HepG2 (cell line): ENCODE results near the gene PARP14. TPM values are rescaled to one million over a fixed set of nuclear protein-coding genes. Genes with fewer than 3 reads are reported as not detected.
A peak's percentile ranks its signal among the peaks of the same experiment; 100 is the strongest.

Source experiments
- ATAC-seq: fragments of 200-7000 bp; cut with Tn5 transposase; 3 replicates; pipeline ENCODE4 v1.9.1; 2020; ENCODE audit warnings: mild to moderate bottlenecking, moderate library complexity
- BruUV-seq: library from RNA; stranded (reverse); fragments of 400-500 nt; replicated peaks from 2 replicates; lab custom pipeline; 2021; lab: Mats Ljungman, UMichigan
- CTCF ChIA-PET: fragments of 300-600 bp; formaldehyde crosslinking; extraction: SDS; loops from one replicate; lab custom pipeline; 2021; ENCODE audit warnings: low total read pairs, inconsistent platforms, low intra/inter-chr PET ratio; lab: Yijun Ruan, JAX
- POLR2A ChIA-PET: fragments of 350-600 bp; sonication (Branson Sonifier 250); formaldehyde crosslinking; loops from one replicate; lab custom pipeline; 2020; ENCODE audit warnings: antibody characterized with exemption, inconsistent platforms; lab: Yijun Ruan, JAX
- DNase-seq: peaks from one replicate; pipeline ENCODE4 v3.0.0-alpha.2; 2015; ENCODE audit warnings: low spot score
- FAIRE-seq: peaks from 3 replicates; lab custom pipeline; 2011; peaks lifted over from hg19 to GRCh38; lab: Jason Lieb, UNC
- H2AFZ ChIP-seq: one replicate; pipeline ENCODE4 v1.6.1; 2011; ENCODE audit warnings: low read length, inconsistent platforms
- H3K27ac ChIP-seq: fragments of 300-600 bp; 3 replicates; pipeline ENCODE4 v1.8.0; 2011; ENCODE audit warnings: mixed run types, mild to moderate bottlenecking, mixed read lengths, low read length, inconsistent platforms; ENCODE audit not compliant: insufficient read depth; ENCODE audit errors: extremely low read length
- H3K27me3 ChIP-seq, 2 experiments: fragments of 200-600 bp in 1 of 2; 2 replicates in 1 of 2; 3 replicates in 1 of 2; pipeline versions ENCODE4 v1.6.0 to v1.8.0; 2011; ENCODE audit warnings: low read length in 2 of 2, mild to moderate bottlenecking in 2 of 2, moderate library complexity in 2 of 2, inconsistent platforms in 1 of 2; ENCODE audit not compliant: insufficient read depth in 2 of 2, control insufficient read depth in 1 of 2
- H3K36me3 ChIP-seq, 2 experiments: fragments of 200-600 bp in 1 of 2; replicated peaks in 1 of 2; 2 replicates in 1 of 2; 3 replicates in 1 of 2; pipeline versions ENCODE4 v1.5.1 to v1.8.0; 2011; ENCODE audit warnings: low read length in 2 of 2, inconsistent platforms in 1 of 2; ENCODE audit not compliant: insufficient read depth in 2 of 2, control insufficient read depth in 1 of 2
- H3K4me1 ChIP-seq: 2 replicates; pipeline ENCODE4 v1.5.1; 2012; ENCODE audit warnings: low read length, inconsistent platforms; ENCODE audit not compliant: insufficient read depth
- H3K4me2 ChIP-seq: 2 replicates; pipeline ENCODE4 v1.6.0; 2011; ENCODE audit warnings: low read depth, low read length, inconsistent platforms
- H3K4me3 ChIP-seq, 3 experiments: fragments of 200-600 bp in 1 of 3; sonication (generic), shearing (Covaris generic) in 1 of 3; replicated peaks in 1 of 3; 2 replicates each; pipeline ENCODE4 v1.5.1; 2011 to 2016; ENCODE audit warnings: low read length in 3 of 3, inconsistent platforms in 2 of 3, low read depth in 2 of 3, mild to moderate bottlenecking in 2 of 3, control low read depth in 1 of 3, mixed read lengths in 1 of 3; ENCODE audit not compliant: insufficient read depth in 1 of 3
- H3K79me2 ChIP-seq: one replicate; pipeline ENCODE4 v1.6.1; 2011; ENCODE audit warnings: low read length, inconsistent platforms; ENCODE audit not compliant: insufficient read depth
- H3K9ac ChIP-seq: 2 replicates; pipeline ENCODE4 v1.6.0; 2011; ENCODE audit warnings: mild to moderate bottlenecking, low read depth, low read length, inconsistent platforms; ENCODE audit not compliant: insufficient read depth
- H3K9me3 ChIP-seq: 2 replicates; pipeline ENCODE4 v1.5.1; 2012; ENCODE audit warnings: mild to moderate bottlenecking, low read length
- H4K20me1 ChIP-seq: 2 replicates; pipeline ENCODE4 v1.6.0; 2011; ENCODE audit warnings: inconsistent platforms, mild to moderate bottlenecking, low read length, moderate library complexity; ENCODE audit not compliant: insufficient read depth
- BRCA1 ChIP-seq: sonication (generic); formaldehyde crosslinking; IDR thresholded peaks from 2 replicates; pipeline ENCODE4 v1.4.0; 2020; ENCODE audit warnings: missing genetic modification reagents
- FIP1L1 ChIP-seq: fragments of 200-400 bp; formaldehyde crosslinking; IDR thresholded peaks from 2 replicates; pipeline ENCODE4 v1.6.1; 2018; ENCODE audit warnings: low read depth, mild to moderate bottlenecking, low read length, moderate library complexity, borderline replicate concordance; ENCODE audit not compliant: insufficient read depth
- GATAD1 ChIP-seq: IDR thresholded peaks from 2 replicates; pipeline ENCODE4 v1.6.1; 2016; ENCODE audit warnings: missing genetic modification reagents, missing compliant biosample characterization
- HOXA5 ChIP-seq: sonication (generic); formaldehyde crosslinking; IDR thresholded peaks from 2 replicates; pipeline ENCODE4 v1.4.0; 2020; ENCODE audit warnings: missing genetic modification reagents
- PRPF4 ChIP-seq: fragments of 200-400 bp; formaldehyde crosslinking; IDR thresholded peaks from 2 replicates; pipeline ENCODE4 v1.6.1; 2016; ENCODE audit warnings: low read length, low read depth; ENCODE audit not compliant: poor library complexity, severe bottlenecking
- SRSF9 ChIP-seq: fragments of 200-400 bp; formaldehyde crosslinking; IDR thresholded peaks from 2 replicates; pipeline ENCODE4 v1.6.1; 2018; ENCODE audit warnings: borderline replicate concordance, mild to moderate bottlenecking, low read depth, low read length; ENCODE audit not compliant: insufficient read depth, poor library complexity, severe bottlenecking
- SUZ12 ChIP-seq: fragments of 150-350 bp; IDR thresholded peaks from 2 replicates; pipeline ENCODE4 v1.6.1; 2014; ENCODE audit warnings: low read depth, low read length
- YY1 ChIP-seq: IDR thresholded peaks from 2 replicates; pipeline ENCODE4 v1.6.1; 2011; ENCODE audit warnings: low read length, low read depth, moderate library complexity, mild to moderate bottlenecking; ENCODE audit not compliant: insufficient read depth, insufficient replicate concordance
- ZNF567 ChIP-seq: sonication (generic); formaldehyde crosslinking; IDR thresholded peaks from 2 replicates; pipeline ENCODE4 v1.8.1; 2023; ENCODE audit warnings: mild to moderate bottlenecking, missing genetic modification reagents, borderline replicate concordance
- ZNF879 ChIP-seq: sonication (generic); formaldehyde crosslinking; IDR thresholded peaks from 2 replicates; pipeline ENCODE4 v1.8.1; 2023; ENCODE audit warnings: missing genetic modification reagents
- WGBS: methylation state at CpG from one replicate; pipeline ENCODE4 v1.1.6; 2017; ENCODE audit warnings: low lambda C conversion rate; 5-methylcytosine and 5-hydroxymethylcytosine counted together
- in situ Hi-C: cut with HindIII; loops from 2 replicates; pipeline ENCODE4 v1.10.0; 2017; ENCODE audit warnings: low pct_unique_long_range_greater_than_20kb; ENCODE audit not compliant: extremely low pct_ligation_motif_present
- intact Hi-C: fragments of 100-400 bp; cut with micrococcal nuclease; formaldehyde crosslinking; loops from one replicate; pipeline ENCODE4 v1.10.0; 2022; ENCODE audit not compliant: unreplicated experiment
- polyA plus RNA-seq, 8 experiments: library from polyadenylated mRNA; depleted of rRNA in 3 of 8; stranded (reverse) in 7 of 8; unstranded in 1 of 8; fragments of >200 nt; fragmentation: Illumina TruSeq in 4 of 8; extraction: Trizol in 4 of 8; gene quantifications; 2 replicates each; pipeline versions ENCODE4 v1.2.1 to v1.2.3, GENCODE V29; 2011 to 2016; ENCODE audit warnings: low read depth in 4 of 8, missing spikeins in 1 of 8, mixed read lengths in 1 of 8; ENCODE audit not compliant: insufficient read depth in 1 of 8
- total RNA-seq, 5 experiments: library from RNA; depleted of rRNA; stranded (reverse); fragments of >200 nt; fragmentation: Illumina TruSeq; extraction: Trizol; gene quantifications; 2 replicates each; pipeline ENCODE4 v1.2.3, GENCODE V29; 2016; ENCODE audit warnings: low read depth in 1 of 5
- TF ChIP-seq, protein P1 (sequence below): sonication (generic); formaldehyde crosslinking; IDR thresholded peaks from 2 replicates; pipeline ENCODE4 v1.4.0; 2020; ENCODE audit warnings: missing genetic modification reagents

Gene PARP14
- total and polyA plus RNA-seq, 2 of the 13 experiments (the other 11 are each of a cell fraction or from before 2014, with no cell fraction given) = 9.0 to 19.1 TPM

DNA sequence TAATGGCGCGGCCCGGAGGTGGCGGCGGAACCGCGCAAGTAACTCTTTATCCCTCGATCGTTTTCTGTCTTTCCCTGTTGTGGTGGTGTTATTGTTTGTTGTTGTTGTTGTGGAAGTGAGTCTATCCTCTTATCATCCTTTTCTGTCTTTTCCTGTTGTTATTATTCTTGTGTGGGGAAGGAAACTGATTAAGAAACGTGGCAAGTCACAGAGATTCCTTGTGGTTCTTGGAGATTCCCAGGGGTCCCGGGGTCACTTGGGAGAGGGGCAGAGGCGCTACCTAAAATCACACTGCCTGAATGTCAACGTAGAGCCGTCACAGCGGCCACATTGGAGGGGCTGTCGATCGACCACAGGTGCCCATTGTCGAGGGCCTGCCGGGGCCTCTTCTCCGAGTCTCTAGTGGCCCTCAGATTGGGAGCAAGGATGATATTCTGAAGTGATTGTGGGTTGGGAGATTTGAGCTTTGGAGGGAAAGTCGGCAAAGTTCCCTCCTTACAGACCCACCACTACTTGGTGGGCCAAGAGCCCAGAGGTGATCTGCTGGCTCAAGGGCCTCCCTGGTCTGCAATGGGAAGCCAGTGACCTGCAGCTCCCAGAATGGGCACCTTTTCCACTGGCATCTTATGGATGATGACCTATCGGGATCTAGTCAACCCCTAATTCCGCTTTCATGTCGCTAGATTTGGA lies 790 bp downstream of the PARP14 start (continued):
- TF ChIP-seq, protein P1, sequence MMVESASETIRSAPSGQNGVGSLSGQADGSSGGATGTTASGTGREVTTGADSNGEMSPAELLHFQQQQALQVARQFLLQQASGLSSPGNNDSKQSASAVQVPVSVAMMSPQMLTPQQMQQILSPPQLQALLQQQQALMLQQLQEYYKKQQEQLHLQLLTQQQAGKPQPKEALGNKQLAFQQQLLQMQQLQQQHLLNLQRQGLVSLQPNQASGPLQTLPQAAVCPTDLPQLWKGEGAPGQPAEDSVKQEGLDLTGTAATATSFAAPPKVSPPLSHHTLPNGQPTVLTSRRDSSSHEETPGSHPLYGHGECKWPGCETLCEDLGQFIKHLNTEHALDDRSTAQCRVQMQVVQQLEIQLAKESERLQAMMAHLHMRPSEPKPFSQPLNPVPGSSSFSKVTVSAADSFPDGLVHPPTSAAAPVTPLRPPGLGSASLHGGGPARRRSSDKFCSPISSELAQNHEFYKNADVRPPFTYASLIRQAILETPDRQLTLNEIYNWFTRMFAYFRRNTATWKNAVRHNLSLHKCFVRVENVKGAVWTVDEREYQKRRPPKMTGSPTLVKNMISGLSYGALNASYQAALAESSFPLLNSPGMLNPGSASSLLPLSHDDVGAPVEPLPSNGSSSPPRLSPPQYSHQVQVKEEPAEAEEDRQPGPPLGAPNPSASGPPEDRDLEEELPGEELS (CRISPR knock-in tag) = no peak
- TF ChIP-seq YY1 = peak; percentile 3
- TF ChIP-seq PRPF4 = peak; percentile 24

DNA sequence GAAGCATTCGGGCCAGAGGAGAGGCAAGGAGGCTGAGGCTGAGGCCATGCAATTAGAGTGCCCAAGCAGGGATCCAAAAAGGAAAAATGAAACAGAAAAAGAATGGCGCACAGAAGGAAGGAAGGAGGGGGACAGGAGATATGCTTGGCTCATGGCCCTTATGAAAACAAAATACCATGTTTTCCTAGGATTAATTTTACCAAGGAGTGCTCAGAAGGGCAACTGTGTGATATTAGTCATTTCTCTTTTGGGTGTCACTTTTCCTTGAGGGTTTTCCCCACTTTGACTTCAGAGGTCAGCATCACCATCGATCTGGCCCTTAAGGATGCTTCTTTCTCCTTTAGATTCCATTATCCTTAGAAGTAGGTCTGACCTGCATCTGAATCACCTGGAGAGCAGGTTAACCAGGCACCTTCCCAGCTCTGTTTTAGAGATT lies 1.4 kb downstream of the PARP14 start:
- Histone ChIP-seq H2AFZ (no peak overlapping the region), H3K9ac (no peak overlapping the region), H3K4me1 (peaks cover 30% of the 10 kb centered on the region), H3K9me3 (no peaks in the 10 kb centered on the region), H3K27ac (no peak overlapping the region), H3K27me3 (no peaks in the 10 kb centered on the region; a peak in 1 of 5 replicates), H3K79me2 (no peaks in the 10 kb centered on the region), H3K4me3 (peak overlapping the region in 2 of 3 experiments; percentile 93 to 97; a peak in 1 of 6 replicates), H3K4me2 (peak overlapping the region; percentile 95), H4K20me1 (no peaks in the 10 kb centered on the region), H3K36me3 (peaks cover 0 to 3% of the 10 kb centered on the region in 2 experiments; a peak in 2 of 5 replicates)
- ATAC-seq (no peak), FAIRE-seq (no peak), DNase-seq (no peak)
- no TSS peak for BruUV-seq
- in situ Hi-C loops (loop anchor here (25.0 kb wide), 1 partner anchor 1120 kb away; the partner anchor contains the start of gene ARGFX), intact Hi-C loops (no loop called here)
- POLR2A ChIA-PET = no interaction called here
- 92% methylated on average over 3 of the region's 3 CpGs for WGBS
- CTCF ChIA-PET = interaction anchor here (1.6 kb wide), 1 partner anchor 121 kb away, joined by 4 read pairs; no protein-coding TSS in a partner anchor
- TF ChIP-seq FIP1L1 (no peak), HOXA5 (CRISPR knock-in tag) (no peak), ZNF879 (CRISPR knock-in tag) (no peak), BRCA1 (CRISPR knock-in tag) (no peak), ZNF567 (CRISPR knock-in tag) (no peak), SRSF9 (no peak), SUZ12 (no peak), GATAD1 (CRISPR knock-in tag) (no peak)
